IPS DF 19.7 (cell line): ENCODE data around the gene SKAP1.

Source experiments
- DNase-seq: peaks from one replicate; pipeline ENCODE4 v3.0.0-alpha.2; 2013; ENCODE audit warnings: low read depth, low spot score

The SKAP1 gene

DNA sequence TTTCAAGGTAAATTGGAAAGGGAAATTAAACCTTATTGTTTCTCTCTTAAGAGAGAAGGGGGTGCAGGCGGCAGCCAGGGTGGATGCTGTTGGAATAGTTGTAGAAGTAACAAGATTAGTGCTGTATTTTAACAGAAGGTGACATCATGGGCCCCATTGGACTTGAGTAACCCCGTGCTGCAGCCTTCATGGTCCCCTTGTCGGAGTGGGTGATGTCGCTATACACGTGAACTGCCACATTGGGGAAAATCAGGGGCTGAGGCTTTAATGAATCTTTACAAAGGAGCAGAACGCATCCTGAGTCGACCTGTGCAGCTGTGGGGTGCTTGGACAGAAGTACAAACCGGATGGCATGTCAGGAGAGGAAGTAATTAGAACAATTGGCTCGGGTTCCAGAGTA, 319.3 kb downstream of the SKAP1 start:
- no peak for DNase-seq

DNA sequence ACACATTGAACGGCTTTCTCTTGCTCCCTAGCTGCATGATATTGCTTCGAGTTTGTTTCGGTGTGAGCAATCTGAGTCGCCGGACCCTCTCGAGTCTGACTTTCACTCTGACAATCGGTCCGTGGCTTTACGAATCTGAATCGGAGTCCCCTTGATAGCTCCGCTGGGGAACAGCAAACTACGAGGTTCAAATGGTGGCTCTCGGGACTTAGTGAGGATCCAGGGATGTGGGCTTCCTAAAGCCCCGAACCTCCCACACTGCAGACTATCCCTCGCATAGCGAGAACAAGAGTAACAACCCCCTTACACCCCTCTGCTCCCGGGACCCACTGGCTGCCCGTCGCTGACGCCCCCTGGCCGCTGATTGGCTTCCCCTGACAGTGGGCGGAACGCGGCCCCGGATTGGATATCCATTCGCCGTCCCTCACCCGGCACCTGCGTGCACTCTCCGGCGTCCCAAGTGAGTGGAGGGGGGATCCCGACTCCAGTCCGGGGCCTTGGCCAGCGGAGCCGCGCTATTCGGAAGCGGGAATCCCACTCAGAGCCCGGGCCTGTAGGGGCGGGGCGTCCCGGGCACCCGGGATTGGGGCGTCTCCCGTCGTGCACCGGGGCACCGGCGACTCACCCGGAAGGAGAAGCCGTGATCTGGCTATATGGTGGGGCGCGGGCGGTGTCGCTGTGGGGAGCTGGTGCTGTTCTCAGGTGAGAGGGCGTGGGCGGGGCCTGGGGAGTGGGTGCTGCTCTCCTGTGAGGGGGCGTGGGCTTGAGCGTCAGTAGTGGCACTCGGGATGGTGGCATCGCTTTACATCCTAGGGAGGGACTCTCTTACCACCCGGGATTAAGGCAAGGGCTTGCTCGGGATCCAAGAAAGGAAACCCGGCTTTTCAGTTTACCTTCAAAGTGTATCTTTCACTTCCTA, 322.6 kb downstream of the SKAP1 start, which contains the start of gene SNX11:
SNX11 (plus strand) TSS at position 630 of the 919 bp plus-strand sequence. CDS start 4,278 bp downstream, outside the sequence.
- peak; percentile 76 for DNase-seq

DNA sequence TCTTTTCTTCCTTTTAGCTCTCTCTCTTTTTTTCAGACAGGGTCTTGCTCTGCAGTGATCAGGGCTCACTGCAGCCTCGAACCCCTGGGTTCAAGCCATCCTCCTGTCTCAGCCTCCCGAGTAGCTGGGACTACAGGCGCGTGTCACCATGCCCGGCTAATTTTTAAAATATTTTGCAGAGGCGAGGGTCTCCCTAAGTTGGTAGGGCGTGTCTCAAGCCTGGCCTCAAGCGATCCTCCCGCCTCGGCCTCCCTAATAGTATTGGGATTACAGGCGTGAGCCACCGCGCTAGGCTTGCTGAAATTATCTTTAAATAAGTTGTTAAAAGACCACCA, 323.2 kb downstream of the SKAP1 start:
- DNase-seq, result no peak

DNA sequence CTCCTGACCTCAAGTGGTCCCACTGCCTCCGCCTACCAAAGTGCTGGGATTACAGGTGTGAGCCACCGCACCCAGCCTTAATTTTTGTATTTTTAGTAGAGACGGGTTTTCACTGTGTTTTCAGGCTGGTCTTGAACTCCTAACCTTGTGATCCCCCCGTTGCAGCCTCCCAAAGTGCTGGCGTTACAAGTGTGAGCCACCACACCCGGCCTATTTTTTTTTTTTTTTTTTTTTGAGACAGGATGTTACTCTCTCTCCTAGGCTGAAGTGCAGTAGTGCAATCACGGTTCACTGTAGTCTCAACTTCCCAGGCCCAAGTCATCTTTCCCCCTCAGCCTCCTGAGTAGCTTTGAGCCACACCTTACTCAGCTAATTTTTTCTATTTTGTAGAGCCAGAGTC, 325.6 kb downstream of the SKAP1 start:
- DNase-seq, result no peak

DNA sequence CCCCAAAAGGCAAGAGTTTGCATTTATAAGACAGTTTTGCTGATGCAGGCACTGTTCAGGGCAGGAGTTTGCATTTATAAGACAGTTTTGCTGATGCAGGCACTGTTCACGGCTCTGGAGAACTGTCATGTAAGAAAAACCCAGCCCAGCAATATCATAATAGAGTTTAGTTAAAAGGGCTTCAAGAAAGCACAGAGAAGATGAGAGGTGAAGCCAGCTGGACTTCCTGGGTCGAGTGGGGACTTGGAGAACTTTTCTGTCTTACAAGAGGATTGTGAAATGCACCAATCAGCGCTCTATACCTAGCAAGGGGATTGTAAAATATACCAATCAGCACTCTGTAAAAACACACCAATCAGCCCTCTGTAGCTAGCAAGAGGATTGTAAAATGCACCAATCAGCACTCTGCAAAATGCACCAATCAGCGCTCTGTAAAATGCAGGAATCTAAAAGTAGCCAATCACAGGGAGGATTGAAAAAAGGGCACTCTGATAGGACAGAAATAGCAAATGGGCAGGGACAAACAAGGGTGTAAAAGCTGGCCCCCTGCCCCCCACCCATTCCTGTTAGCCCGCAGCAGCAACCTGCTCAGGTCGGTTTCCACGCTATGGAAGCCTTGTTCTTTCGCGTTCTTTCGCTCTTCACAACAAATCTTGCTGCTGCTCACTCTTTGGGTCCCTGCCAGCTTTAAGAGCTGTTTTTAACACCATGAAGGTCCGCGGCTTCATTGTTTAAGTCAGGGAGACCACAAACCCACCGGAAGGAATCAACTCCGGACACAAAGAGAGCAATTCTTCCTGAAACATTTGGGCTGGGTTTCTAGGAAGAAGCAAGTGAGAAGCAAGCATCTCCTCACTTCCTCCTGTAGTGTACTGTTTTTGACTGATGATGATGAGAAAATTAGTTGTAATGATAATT, 327.0 kb downstream of the SKAP1 start:
- DNase-seq, result no peak

DNA sequence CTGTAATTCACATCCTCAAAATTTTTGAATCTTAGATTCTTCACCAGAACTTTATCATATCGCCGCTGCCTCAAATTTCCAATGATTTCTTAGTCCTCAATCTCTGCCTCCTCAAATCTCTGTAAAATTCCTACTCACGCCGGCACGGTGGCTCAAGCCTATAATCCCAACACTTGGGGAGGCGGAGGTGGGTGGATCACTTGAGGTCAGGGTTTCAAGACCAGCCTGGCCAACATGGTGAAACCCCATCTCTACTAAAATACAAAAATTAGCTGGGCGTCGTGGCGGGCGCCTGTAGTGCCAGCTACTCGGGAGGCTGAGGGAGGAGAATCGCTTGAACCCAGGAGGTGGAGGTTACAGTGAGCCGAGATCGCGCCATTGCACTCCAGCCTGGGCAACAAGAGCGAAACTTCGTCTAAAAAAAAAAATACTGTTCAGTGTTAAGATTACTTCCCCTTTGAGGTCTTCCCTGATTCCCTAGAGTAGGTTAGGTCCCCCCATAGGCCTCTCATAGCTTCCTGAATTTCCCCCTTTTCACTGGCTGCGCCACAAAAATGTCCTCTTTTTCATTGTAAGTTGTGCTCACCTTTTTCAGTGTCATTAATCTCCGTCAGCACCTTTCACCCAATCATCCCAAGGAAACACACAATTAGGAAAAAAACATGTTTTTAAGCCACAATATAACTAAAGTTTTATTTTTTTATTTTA, 327.8 kb downstream of the SKAP1 start:
- no peak for DNase-seq

DNA sequence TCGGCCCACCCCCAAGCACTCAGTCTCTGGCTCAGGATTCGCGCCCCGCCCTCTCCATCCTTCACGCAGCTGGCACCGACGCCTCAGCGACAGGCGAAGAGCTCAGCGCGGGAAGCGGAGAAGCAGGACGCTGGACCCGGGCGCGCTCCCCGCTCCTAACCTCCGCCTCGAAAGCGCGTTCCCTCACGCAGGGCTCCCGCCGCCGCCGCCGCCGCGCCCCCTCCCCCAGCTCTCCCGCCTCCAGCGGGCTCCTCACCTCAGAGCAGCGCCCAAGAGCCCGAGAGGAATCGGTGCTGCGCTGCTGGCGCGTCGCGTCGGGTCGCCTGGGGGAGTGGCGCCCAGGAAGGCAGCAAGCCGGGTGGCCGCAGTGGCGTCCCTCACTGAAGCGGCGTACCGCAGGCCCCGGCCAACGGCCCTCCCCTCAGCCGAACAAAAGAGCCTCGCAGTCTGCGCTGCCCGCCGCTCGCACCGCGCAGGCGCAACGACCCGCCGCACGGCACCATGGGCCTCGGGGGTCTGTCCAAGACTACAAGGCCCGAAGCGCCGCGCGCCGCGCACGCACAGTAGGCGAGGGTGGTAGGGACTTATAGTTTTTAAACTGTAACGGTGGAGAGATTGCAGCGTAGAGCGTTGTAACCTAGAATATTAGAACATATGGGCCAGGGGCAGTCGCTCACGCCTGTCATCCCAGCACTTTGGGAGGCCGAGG, 328.8 kb downstream of the SKAP1 start, which contains the start of gene CBX1:
CBX1 (minus strand) TSS at position 467 of the 709 bp plus-strand sequence. CDS start 24,474 bp downstream, outside the sequence.
- DNase-seq, result peak; percentile 89

DNA sequence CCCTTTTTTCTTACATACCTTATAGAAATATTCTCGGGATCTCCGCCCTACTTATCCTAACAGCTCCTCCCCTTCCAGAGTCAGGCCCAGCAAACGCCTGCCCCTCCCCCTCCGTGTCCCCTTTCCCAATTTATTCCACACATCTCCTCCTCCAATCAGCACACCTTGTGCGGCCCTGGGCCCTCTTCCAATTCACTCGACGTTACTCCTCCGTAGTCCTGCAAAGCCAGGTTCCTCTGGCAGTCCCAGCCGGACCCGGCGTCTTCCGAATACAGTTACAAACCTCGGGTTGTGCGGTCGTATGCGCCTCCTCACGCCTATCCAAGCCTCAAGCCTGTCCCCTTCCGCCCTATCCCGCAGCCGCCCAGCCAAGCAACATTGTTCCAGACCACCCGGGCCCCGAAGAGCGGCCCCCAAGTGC, 329.4 kb downstream of the SKAP1 start:
- DNase-seq, result peak; percentile 56

DNA sequence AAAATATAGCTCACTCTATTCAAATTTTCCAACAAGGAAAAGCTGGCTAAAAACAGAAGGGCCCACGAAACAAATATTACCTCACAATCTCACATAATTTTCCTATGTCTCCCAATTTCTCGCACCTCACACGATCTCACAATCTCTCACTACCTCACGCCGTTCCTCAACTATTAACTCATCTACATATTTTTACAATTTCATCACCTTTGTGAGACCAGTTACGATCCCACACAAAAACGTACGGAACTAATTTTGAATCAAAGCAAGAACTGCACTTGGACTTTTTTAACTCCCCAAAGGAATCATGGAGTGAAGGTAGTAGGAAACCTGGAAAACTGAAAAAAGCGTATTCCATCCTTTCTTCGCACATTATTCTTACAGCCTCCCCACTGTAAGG, 329.9 kb downstream of the SKAP1 start:
- no peak for DNase-seq

DNA sequence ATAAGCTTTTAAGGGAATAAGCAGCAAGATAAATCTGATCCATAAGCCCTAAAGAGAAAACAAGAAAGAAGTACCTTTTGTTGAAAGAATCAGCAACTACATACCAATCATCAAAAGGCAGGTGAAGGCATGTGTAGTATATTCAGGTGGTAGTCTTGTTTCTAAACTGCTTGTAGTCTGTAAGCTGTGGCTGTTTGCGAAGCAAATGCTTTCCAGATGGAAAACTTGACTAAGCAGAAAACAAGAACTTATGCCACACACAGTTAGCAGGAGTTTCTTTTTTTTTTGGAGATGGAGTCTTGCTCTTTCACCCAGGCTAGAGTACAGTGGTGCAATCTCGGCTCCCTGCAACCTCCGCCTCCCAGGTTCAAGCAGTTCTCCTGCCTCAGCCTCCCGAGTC, 334.4 kb downstream of the SKAP1 start:
- no peak for DNase-seq

DNA sequence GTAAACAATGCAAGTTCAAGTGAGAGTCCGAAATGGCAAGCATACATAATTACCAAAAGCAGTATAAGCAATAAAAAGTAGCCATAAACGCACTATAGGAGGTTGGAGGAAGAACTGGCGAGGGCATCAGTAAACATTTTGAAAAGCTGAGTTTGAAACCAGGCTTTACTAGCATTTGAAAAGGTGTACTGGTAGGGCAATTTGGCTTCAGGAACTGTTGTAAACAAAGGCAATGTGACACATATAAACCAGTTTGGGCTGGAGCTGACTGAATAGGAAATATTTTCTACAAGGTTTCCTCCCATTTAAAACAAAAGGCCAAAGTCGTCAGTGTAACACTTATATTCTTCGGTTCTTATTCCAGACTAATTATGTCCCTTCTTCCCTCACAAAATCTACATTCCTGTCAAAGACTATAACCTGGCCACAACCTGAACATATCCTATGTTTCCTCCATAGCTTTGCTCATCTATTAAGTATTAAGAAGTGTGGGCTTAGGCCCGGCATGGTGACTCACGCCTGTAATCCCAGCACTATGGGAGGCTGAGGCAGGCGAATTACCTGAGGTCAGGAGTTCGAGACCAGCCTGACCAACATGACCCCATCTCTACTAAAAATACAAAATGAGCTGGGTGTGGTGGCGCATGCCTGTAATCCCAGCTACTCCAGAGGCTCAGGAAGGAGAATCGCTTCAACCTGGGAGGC, 336.5 kb downstream of the SKAP1 start:
- no peak for DNase-seq

DNA sequence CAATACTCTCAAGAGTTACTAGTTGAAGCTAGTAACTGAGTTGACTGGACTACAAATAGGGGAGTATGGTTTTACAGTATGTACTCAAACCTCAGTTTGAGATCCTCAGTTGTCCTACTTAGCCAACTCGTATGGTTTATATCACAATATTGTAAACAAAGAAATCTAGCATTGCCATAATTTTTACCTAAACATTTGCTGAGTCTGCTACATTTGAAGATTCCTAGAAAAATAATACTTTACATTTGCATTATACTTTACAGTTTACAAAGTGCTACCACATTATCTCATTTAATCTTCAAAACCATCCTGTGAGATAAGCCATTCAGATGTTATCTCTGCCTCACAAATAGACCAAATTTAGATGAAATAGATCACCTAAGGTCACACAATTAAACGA, 345.1 kb downstream of the SKAP1 start:
- no peak for DNase-seq
